COLO668 (cell line): ENCODE results near the gene ARSD.
"Not testable (repeated sequence)": the region's sequence is repeated elsewhere in the genome, so short reads cannot be mapped to it uniquely, and the experiment has no call there.

Experiments
- DNase-seq: peaks from one replicate; lab custom pipeline; 2025; ENCODE audit not compliant: unreplicated experiment; lab: John Stamatoyannopoulos, UW

Gene ARSD

DNA sequence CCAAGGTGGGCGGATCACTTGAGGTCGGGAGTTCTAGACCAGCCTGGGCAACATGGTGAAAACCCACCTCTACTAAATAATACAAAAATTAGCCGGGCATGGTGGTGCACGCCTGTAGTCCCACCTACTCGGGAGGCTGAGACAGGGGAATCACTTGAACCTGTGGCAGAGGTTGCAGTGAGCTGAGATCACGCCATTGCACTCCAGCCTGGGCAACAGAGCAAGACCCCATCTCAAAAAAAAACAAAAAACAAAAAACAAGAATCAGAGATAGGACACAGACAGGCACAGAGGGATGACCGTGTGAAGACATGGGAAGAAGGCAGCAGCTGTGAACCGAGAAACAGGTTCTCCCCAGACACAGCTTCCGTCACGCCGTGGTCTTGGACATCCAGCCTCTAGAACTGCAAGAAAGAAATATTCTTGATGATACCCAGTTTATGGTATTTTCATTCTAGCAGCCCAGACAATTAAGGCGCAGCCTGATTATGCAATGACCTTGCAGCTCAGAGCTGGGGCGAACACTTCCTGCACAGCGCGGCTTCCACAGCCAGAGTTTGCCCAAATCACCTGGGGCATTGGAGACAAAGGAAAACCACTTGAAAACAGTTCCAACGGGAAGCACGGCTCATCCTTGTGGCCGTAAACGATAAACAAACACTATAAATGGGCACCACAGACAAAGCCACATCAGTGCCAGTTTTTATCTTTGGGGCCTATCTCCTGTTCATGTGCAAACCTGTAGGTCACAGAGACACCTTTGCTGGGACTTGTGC is 4.2 kb upstream of the ARSD start:
- DNase-seq, result peak; percentile 68

DNA sequence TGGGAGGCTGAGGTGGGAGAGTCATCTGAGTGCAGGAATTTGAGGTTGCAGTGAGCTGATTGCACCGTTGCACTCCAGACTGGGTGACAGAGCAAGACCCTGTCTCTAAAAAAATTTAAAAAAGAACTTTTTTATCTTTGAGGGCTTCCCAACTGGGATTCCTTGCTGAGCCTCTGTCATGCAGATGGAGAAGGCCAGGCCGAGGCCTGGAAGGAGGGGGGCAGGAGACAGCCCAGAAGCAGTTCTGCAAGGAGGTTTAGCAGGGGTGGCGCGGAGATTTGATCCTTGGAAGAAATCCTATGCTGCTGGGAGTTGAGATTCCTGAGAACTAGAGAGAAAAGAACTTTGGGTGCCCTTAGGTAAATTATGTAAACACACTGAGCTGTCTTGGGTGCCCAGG is 2.5 kb upstream of the ARSD start:
- no peak for DNase-seq

- DNase-seq, result no peak
Observed at GRCh38 chrX:2931155-2931554, 2.0 kb upstream of the ARSD start.

DNA sequence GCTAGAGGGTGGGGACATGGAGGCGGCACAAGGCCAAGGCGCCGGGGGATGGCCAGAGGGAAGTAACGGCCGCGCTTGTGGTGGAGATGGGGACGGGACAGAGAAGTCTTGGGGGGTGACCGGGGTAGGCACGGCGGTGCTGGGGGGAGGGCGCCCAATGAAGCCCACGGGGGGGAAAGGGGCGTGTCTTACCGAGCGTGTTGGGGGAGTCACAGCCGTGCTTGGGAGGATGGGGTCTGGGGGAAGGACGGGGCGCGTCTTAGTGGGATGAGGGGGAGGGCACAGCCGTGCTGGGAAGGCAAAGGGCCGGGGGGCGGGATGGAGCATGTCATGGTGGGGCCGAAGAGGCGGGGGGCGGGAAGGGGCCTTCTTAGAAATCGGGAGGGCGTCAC is 952 bp downstream of the ARSD start:
- no peak for DNase-seq

GRCh38 chrX:2926664-2927275 is 2.4 kb downstream of the ARSD start:
- no peak for DNase-seq

DNA sequence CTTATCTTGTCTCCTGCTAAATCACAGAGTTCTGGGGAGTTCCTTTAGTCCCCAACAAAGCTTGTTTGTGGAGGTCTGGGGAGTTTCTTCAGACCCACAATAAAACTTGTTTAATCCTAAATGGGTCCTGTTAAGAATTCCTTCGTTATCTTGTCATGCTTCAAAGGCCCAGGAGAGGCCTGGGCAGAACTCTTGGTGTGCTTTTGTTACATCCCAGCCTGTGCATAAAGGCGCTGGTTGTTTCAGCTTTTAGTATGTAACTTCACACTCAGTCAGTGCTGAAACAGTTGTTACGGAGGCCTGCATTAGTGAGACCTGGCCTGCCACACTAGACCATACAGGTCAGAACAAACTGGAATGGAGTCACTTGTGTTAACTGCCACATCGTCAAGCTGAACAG is 2.9 kb downstream of the ARSD start:
- not testable (repeated sequence) for DNase-seq

- no peak for DNase-seq
Observed at GRCh38 chrX:2924151-2924550, 5.0 kb downstream of the ARSD start.

DNA sequence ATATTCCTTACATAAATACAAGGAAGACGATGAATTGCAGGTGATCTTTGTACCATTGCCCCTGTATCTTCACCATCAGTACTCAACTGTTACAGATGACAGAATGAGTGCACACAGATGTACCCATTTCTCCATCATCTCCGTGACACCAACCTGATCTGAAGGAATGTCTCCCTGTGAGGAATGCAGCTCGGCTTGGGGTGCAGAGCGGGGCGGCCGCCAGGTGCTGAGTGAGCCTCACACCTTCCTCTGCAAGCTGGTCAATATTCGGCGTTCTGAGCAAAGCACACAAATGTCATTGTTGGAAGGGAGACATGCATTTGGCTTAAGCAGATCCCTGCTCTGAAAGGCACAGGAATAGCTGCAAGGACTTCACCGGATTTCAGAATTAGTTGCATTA is 7.4 kb downstream of the ARSD start:
- no peak for DNase-seq

- DNase-seq, result no peak
Observed at GRCh38 chrX:2921193-2921592, 7.9 kb downstream of the ARSD start.

DNA sequence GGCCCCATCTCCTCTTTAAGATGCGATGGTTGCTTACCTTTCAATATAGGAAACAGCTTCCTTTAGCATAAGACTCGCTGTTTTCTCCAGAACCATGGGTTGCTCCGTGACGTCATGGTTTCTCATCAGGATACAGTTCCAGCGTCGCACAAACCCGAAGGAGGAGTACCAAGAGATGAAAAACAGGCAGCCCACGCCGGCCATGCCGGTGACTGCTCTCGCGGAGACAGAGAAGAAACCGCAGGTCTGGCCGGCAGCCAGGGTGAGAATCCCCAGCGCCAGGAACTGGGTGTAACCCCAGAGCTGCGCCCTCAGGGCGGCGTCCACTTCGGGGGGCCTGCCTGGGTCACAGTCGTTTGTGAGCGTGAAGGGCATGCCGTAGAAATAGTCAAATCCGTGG is 11.4 kb downstream of the ARSD start:
- no peak for DNase-seq

GRCh38 chrX:2913118-2913517 is 16.0 kb downstream of the ARSD start:
- no peak for DNase-seq

DNA sequence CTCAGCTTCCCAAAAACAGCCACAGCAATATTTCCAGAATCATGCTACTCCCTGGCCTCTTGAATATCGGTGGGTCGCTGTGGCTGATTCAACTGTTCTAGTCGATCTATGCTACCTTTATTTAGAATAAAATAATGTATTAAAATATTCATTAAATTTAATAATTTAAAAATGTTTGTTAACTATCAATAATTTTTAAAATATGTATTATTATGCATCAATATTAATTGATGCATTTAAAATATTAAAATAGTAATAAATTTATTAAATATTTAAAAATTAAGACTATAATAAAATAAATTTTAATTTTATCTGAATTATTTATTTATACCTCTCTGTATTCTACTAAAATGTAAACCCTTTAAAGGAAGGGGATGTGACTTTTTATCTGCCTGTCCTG is 19.0 kb downstream of the ARSD start:
- DNase-seq, result no peak

- DNase-seq, result no peak
Observed at GRCh38 chrX:2908125-2908685, 20.9 kb downstream of the ARSD start.

DNA sequence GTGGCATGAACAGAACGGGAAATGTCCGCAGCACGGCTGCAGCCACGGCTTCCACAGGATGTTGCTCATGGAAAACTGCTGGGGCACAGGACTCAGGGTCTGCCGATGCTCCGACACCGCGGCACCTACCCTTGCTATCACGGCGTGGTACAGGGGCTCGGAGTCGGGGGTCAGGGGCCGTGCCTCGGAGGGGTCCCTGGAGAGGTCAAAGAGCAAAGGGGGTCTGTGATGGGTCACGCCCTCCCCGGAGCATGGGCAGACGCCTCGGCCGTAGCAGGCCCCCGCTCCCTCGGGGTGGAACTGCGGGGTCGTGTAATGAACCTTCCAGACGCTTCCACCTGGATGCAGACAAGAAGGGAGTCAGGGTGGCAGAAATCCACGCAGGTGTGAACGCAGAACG is 21.8 kb downstream of the ARSD start:
- no peak for DNase-seq

DNA sequence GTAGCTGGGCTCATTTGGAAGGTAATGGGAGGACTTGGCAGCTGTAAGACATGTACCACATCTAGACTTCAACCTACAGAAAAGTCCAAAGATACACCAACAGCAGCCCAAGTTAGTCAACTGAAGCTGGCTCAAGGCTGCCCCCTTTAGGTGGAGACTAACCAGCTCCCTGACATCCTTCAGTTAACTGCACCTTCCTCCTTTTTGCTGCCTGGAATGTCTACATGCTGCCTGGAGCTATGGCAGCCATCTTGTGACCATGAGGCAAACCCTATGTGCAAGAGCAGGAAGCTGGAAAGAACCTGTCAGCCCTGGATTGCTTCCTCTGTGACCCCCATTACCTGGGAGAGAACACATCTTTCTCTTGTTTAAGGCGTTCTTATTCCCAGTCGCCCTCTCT is 25.8 kb downstream of the ARSD start:
- DNase-seq, result no peak

GRCh38 chrX:2902841-2903240 is 26.3 kb downstream of the ARSD start:
- DNase-seq, result no peak

DNA sequence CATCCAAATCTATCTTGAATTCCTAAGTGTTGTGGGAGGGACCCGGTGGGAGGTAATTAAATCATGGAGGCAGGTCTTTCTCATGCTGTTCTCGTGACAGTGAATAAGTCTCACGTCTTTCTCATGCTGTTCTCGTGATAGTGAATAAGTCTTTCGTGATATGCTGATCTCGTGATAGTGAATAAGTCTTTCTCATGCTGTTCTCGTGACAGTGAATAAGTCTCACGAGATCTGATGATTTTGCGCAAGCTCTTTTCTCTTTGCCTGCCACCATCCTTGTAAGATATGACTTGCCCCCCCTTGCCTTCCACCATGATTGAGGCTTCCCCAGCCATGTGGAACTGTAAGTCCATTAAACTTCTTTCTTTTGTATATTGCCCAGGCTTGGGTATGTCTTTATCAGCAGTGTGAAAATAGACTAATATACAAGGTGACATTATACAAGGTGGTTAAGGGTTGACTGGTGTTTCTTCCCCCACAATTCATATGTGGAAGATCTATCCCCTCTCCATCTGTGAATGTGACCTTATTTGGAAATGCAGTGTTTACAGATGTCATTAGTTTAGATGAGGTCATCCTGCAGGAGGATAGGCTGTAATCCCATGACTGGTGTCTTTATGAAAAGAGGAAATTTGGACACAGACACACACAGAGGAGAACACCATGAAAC is 27.6 kb downstream of the ARSD start:
- DNase-seq, result no peak

DNA sequence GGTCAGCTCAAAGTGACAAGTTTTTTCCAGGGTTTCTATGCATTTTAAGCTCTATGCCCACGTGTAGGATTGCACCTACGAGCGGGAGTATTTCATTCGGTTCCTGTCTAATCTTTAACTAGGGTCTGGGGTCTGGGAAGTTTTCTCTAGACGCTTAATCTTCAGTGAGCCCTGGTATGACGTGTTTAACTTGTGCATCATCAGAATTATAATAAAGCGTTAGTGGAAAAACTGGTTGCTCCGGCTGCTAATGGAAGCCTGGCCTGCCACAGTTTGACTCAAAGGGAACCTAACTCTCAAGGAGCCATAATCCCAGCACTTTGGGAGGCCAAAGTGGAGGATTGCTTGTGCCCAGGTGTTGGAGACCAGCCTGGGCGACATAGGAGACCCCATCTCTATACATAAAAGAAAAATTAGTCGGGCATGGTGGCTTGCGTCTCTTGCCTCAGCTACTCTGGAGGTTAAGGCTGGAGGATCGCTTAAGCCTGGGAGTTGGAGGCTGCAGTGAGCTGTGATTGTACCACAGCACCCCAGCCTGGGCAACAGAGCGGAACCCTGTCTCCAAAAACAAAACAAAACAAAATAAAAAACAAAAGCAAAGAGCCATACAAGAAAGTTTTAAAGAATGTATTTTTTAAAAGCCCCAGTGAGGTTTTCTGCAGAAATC is 30.2 kb downstream of the ARSD start:
- DNase-seq, result peak; percentile 19

- peak; percentile 59 for DNase-seq
Observed at GRCh38 chrX:2897690-2898623, 31.2 kb downstream of the ARSD start.

- no peak for DNase-seq
Observed at GRCh38 chrX:2897311-2897689, 31.8 kb downstream of the ARSD start.
